ENCODE data around the gene GRID1.

- TF ChIP-seq, protein P1, sequence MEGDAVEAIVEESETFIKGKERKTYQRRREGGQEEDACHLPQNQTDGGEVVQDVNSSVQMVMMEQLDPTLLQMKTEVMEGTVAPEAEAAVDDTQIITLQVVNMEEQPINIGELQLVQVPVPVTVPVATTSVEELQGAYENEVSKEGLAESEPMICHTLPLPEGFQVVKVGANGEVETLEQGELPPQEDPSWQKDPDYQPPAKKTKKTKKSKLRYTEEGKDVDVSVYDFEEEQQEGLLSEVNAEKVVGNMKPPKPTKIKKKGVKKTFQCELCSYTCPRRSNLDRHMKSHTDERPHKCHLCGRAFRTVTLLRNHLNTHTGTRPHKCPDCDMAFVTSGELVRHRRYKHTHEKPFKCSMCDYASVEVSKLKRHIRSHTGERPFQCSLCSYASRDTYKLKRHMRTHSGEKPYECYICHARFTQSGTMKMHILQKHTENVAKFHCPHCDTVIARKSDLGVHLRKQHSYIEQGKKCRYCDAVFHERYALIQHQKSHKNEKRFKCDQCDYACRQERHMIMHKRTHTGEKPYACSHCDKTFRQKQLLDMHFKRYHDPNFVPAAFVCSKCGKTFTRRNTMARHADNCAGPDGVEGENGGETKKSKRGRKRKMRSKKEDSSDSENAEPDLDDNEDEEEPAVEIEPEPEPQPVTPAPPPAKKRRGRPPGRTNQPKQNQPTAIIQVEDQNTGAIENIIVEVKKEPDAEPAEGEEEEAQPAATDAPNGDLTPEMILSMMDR (IDR thresholded peaks at IDR 0.05), result no peak
- TF ChIP-seq POLR2A (IDR thresholded peaks at IDR 0.05), result no peak
These were observed 15.7 kb downstream of the GRID1 start for GRCh38 chr10:86350897-86351296.

All from esophagus squamous epithelium (tissue), 4 donors.